CD14-positive monocyte (primary cell): ENCODE data around the gene TMEM225B. TPM values are rescaled to one million over a fixed set of nuclear protein-coding genes. Genes with fewer than 3 reads are reported as not detected.

Experiments
- DNase-seq, 3 donors: peaks; one replicate each; pipeline ENCODE4 v3.0.0-alpha.2; 2011 to 2022
- H2AFZ ChIP-seq: 2 replicates; pipeline ENCODE4 v1.6.0; 2012; ENCODE audit warnings: mild to moderate bottlenecking, low read depth, low read length, inconsistent platforms; ENCODE audit not compliant: insufficient read depth, poor library complexity, severe bottlenecking
- H3K27ac ChIP-seq, 2 donors: 1 replicate in 1 of 2; 2 replicates in 1 of 2; pipeline ENCODE4 v1.5.1; 2012 to 2013; ENCODE audit warnings: low read length in 2 of 2, control low read depth in 1 of 2, inconsistent platforms in 1 of 2, low read depth in 1 of 2, mild to moderate bottlenecking in 1 of 2
- H3K27me3 ChIP-seq, 2 donors: one replicate each; pipeline versions ENCODE4 v1.6.0 to v1.6.1; 2011 to 2013; ENCODE audit warnings: low read length in 2 of 2; ENCODE audit not compliant: control insufficient read depth in 2 of 2, insufficient read depth in 2 of 2
- H3K36me3 ChIP-seq, 2 donors: replicated peaks in 1 of 2; 1 replicate in 1 of 2; 2 replicates in 1 of 2; pipeline versions ENCODE4 v1.5.1 to v1.6.1; 2012 to 2013; ENCODE audit warnings: low read length in 2 of 2, control low read depth in 1 of 2, inconsistent platforms in 1 of 2, mild to moderate bottlenecking in 1 of 2; ENCODE audit not compliant: insufficient read depth in 2 of 2, control insufficient read depth in 1 of 2
- H3K4me1 ChIP-seq, 2 donors: 1 replicate in 1 of 2; 2 replicates in 1 of 2; pipeline versions ENCODE4 v1.5.1 to v1.6.1; 2012 to 2013; ENCODE audit warnings: low read length in 2 of 2, control low read depth in 1 of 2, inconsistent platforms in 1 of 2, mild to moderate bottlenecking in 1 of 2, moderate library complexity in 1 of 2; ENCODE audit not compliant: insufficient read depth in 2 of 2, control insufficient read depth in 1 of 2
- H3K4me2 ChIP-seq: replicated peaks from 2 replicates; pipeline ENCODE3; 2012; ENCODE audit warnings: low read length, moderate library complexity, mild to moderate bottlenecking; ENCODE audit not compliant: poor library complexity, severe bottlenecking; ENCODE audit errors: extremely low read depth
- H3K4me3 ChIP-seq, 3 experiments: fragments of 200-600 bp in 1 of 3; sonication (generic) in 1 of 3; replicated peaks in 1 of 3; 1 replicate in 2 of 3; 2 replicates in 1 of 3; pipeline ENCODE4 v1.5.1; 2011 to 2013; ENCODE audit warnings: low read length in 3 of 3, mild to moderate bottlenecking in 3 of 3, control low read depth in 2 of 3, low read depth in 2 of 3, inconsistent platforms in 1 of 3, moderate library complexity in 1 of 3
- H3K79me2 ChIP-seq: 2 replicates; pipeline ENCODE4 v1.6.0; 2012; ENCODE audit warnings: mild to moderate bottlenecking, control low read depth, inconsistent platforms, low read length, moderate library complexity; ENCODE audit not compliant: insufficient read depth
- H3K9ac ChIP-seq: 2 replicates; pipeline ENCODE4 v1.6.0; 2017; ENCODE audit warnings: low read length, mild to moderate bottlenecking; ENCODE audit not compliant: insufficient read depth, poor library complexity, severe bottlenecking
- H3K9me3 ChIP-seq, 2 donors: replicated peaks in 1 of 2; 1 replicate in 1 of 2; 2 replicates in 1 of 2; pipeline versions ENCODE4 v1.5.1 to v1.6.1; 2012 to 2013; ENCODE audit warnings: low read length in 2 of 2, control low read depth in 1 of 2; ENCODE audit not compliant: control insufficient read depth in 1 of 2, insufficient read depth in 1 of 2
- H4K20me1 ChIP-seq: 2 replicates; pipeline ENCODE4 v1.6.0; 2012; ENCODE audit warnings: mild to moderate bottlenecking, low read length, control low read depth, moderate library complexity; ENCODE audit not compliant: insufficient read depth
- H3K27ac Mint-ChIP-seq, 7 donors: one replicate each; pipeline ENCODE4 v1.8.0; 2020; ENCODE audit warnings: mild to moderate bottlenecking in 7 of 7, mixed read lengths in 7 of 7, moderate library complexity in 6 of 7, inconsistent platforms in 2 of 7
- H3K27me3 Mint-ChIP-seq, 3 donors: one replicate each; pipeline ENCODE4 v1.8.0; 2021 to 2022; ENCODE audit warnings: low read depth in 3 of 3, mild to moderate bottlenecking in 3 of 3, mixed read lengths in 3 of 3, moderate library complexity in 3 of 3, inconsistent platforms in 1 of 3
- H3K36me3 Mint-ChIP-seq, 2 donors: one replicate each; pipeline ENCODE4 v1.8.0; 2020; ENCODE audit warnings: mixed read lengths in 2 of 2, inconsistent platforms in 1 of 2, mild to moderate bottlenecking in 1 of 2
- H3K4me1 Mint-ChIP-seq: one replicate; pipeline ENCODE4 v1.8.0; 2020; ENCODE audit warnings: mild to moderate bottlenecking, mixed read lengths
- H3K4me3 Mint-ChIP-seq, 2 donors: one replicate each; pipeline ENCODE4 v1.8.0; 2020; ENCODE audit warnings: mild to moderate bottlenecking in 2 of 2, mixed read lengths in 2 of 2, moderate library complexity in 1 of 2
- H3K9me3 Mint-ChIP-seq, 7 donors: one replicate each; pipeline ENCODE4 v1.8.0; 2020 to 2022; ENCODE audit warnings: mixed read lengths in 7 of 7, mild to moderate bottlenecking in 6 of 7, moderate library complexity in 6 of 7, inconsistent platforms in 2 of 7
- CTCF ChIP-seq: fragments of 200-600 bp; IDR thresholded peaks from one replicate; pipeline ENCODE4 v1.8.0; 2022; ENCODE audit warnings: antibody characterized with exemption, mild to moderate bottlenecking
- WGBS: methylation state at CpG from one replicate; pipeline ENCODE4 v1.1.5; 2013; ENCODE audit warnings: missing lambda C conversion rate; ENCODE audit not compliant: insufficient coverage; 5-methylcytosine and 5-hydroxymethylcytosine counted together
- intact Hi-C, 2 donors: fragments of 100-400 bp; cut with micrococcal nuclease; formaldehyde crosslinking; loops; one replicate each; pipeline versions ENCODE4 v1.15.0 to v1.15.1; 2023
- polyA plus RNA-seq, 3 donors: library from polyadenylated mRNA; depleted of rRNA in 1 of 3; unstranded in 2 of 3; stranded (reverse) in 1 of 3; fragments of 300-500 nt in 2 of 3; fragments of >200 nt in 1 of 3; fragmentation: Illumina TruSeq in 2 of 3; gene quantifications; 1 replicate in 2 of 3; 2 replicates in 1 of 3; pipeline ENCODE4 v1.2.3, GENCODE V29; 2012 to 2021

Gene TMEM225B
- polyA plus RNA-seq, 3 donors, result 0.20 to 0.23 TPM; not detected in 1

- Histone ChIP-seq H3K27ac (no peak overlapping the region), H3K79me2 (peaks cover 5% of the 10 kb centered on the region), H3K9ac (no peak overlapping the region), H2AFZ (no peak overlapping the region), H3K36me3 (peaks cover 94 to 100% of the 10 kb centered on the region in 2 donors), H3K4me2 (no peak overlapping the region), H3K4me3 (no peak overlapping the region), H3K27me3 (no peaks in the 10 kb centered on the region), H4K20me1 (peaks cover 19% of the 10 kb centered on the region), H3K4me1 (peaks cover 7 to 8% of the 10 kb centered on the region in 2 donors), H3K9me3 (no peaks in the 10 kb centered on the region)
- Mint-ChIP-seq H3K9me3 (no peaks in the 10 kb centered on the region), H3K27me3 (peaks cover 0 to 7% (median 2%) of the 10 kb centered on the region in 3 donors), H3K27ac (peak overlapping the region in 3 of 7 donors; percentile 35 to 66 (median 37)), H3K4me3 (no peak overlapping the region), H3K4me1 (peaks cover 18% of the 10 kb centered on the region), H3K36me3 (peaks cover 94% of the 10 kb centered on the region in 2 donors)
- WGBS, result 98% methylated on average over 4 of the region's 4 CpGs
- intact Hi-C loops, result no loop called here
- DNase-seq, result no peak
- TF ChIP-seq CTCF, result no peak
Observed at GRCh38 chr7:99625961-99626360, 27.9 kb downstream of the TMEM225B start.

- Mint-ChIP-seq H3K9me3 (no peaks in the 10 kb centered on the region), H3K4me1 (peaks cover 24% of the 10 kb centered on the region), H3K4me3 (no peak overlapping the region), H3K36me3 (peaks cover 87% of the 10 kb centered on the region in 2 donors), H3K27ac (no peak overlapping the region), H3K27me3 (peaks cover 0 to 7% (median 0%) of the 10 kb centered on the region in 3 donors)
- intact Hi-C loops, result no loop called here
- no peak overlapping the region for H3K4me3 ChIP-seq
- no peak overlapping the region for H3K4me2 ChIP-seq
- H3K36me3 ChIP-seq, result peaks cover 87 to 96% of the 10 kb centered on the region in 2 donors
- no peaks in the 10 kb centered on the region for H3K9me3 ChIP-seq
- no peaks in the 10 kb centered on the region for H3K79me2 ChIP-seq
- H3K27me3 ChIP-seq, result no peaks in the 10 kb centered on the region
- H2AFZ ChIP-seq, result no peak overlapping the region
- WGBS, result no CpG with 5 or more reads among the region's 1 CpG
- no peak for DNase-seq
- no peak overlapping the region for H3K27ac ChIP-seq
- peaks cover 16% of the 10 kb centered on the region for H4K20me1 ChIP-seq
- TF ChIP-seq CTCF, result no peak
- H3K4me1 ChIP-seq, result peaks cover 14 to 15% of the 10 kb centered on the region in 2 donors
- H3K9ac ChIP-seq, result no peak overlapping the region
Observed at GRCh38 chr7:99626661-99627060, 28.6 kb downstream of the TMEM225B start.
